HG03039 (cell line): Measurements from ENCODE around the gene CTAGE15.
A peak's percentile ranks its signal among the peaks of the same experiment; 100 is the strongest.
"Not testable (repeated sequence)": the region's sequence is repeated elsewhere in the genome, so short reads cannot be mapped to it uniquely, and the experiment has no call there.

Experiments used
- ATAC-seq: cut with Tn5 transposase; IDR thresholded peaks from one replicate; pipeline ENCODE4 v1.9.1; 2021; ENCODE audit warnings: mild to moderate bottlenecking, moderate library complexity; ENCODE audit not compliant: unreplicated experiment

CTAGE15 gene

GRCh38 chr7:143571501-143571900 is at the start of gene CTAGE15:
CTAGE15 (plus strand) TSS chr7:143571801; CDS start chr7:143571818, 17 bp downstream.
- ATAC-seq: not testable (repeated sequence)

- ATAC-seq: not testable (repeated sequence)
Observed at GRCh38 chr7:143522309-143522916, 49.2 kb upstream of the CTAGE15 start.

- ATAC-seq: not testable (repeated sequence)
Observed at GRCh38 chr7:143531169-143531926, 40.3 kb upstream of the CTAGE15 start.

- not testable (repeated sequence) for ATAC-seq
Observed at GRCh38 chr7:143531932-143532331, 39.7 kb upstream of the CTAGE15 start.

- not testable (repeated sequence) for ATAC-seq
Observed at GRCh38 chr7:143533213-143533839, 38.3 kb upstream of the CTAGE15 start.

- not testable (repeated sequence) for ATAC-seq
Observed at GRCh38 chr7:143536443-143536842, 35.2 kb upstream of the CTAGE15 start.

- not testable (repeated sequence) for ATAC-seq
Observed at GRCh38 chr7:143543288-143544038, 28.1 kb upstream of the CTAGE15 start.

GRCh38 chr7:143555968-143556367 is 15.6 kb upstream of the CTAGE15 start:
- ATAC-seq: not testable (repeated sequence)

- ATAC-seq: not testable (repeated sequence)
Observed at GRCh38 chr7:143563306-143563705, 8.3 kb upstream of the CTAGE15 start.

- not testable (repeated sequence) for ATAC-seq
Observed at GRCh38 chr7:143566001-143566400, 5.6 kb upstream of the CTAGE15 start.

- not testable (repeated sequence) for ATAC-seq
Observed at GRCh38 chr7:143588183-143588582, 16.6 kb downstream of the CTAGE15 start.

- not testable (repeated sequence) for ATAC-seq
Observed at GRCh38 chr7:143589897-143590296, 18.3 kb downstream of the CTAGE15 start.

- not testable (repeated sequence) for ATAC-seq
Observed at GRCh38 chr7:143598086-143598485, 26.5 kb downstream of the CTAGE15 start.

GRCh38 chr7:143603549-143603948 is 31.9 kb downstream of the CTAGE15 start:
- ATAC-seq: not testable (repeated sequence)

- not testable (repeated sequence) for ATAC-seq
Observed at GRCh38 chr7:143606088-143606487, 34.5 kb downstream of the CTAGE15 start.

- not testable (repeated sequence) for ATAC-seq
Observed at GRCh38 chr7:143615545-143615944, 43.9 kb downstream of the CTAGE15 start.

- not testable (repeated sequence) for ATAC-seq
Observed at GRCh38 chr7:143617204-143617603, 45.6 kb downstream of the CTAGE15 start.

- not testable (repeated sequence) for ATAC-seq
Observed at GRCh38 chr7:143620058-143620457, 48.5 kb downstream of the CTAGE15 start.

GRCh38 chr7:143620646-143621045 is 49.0 kb downstream of the CTAGE15 start, which contains the start of gene TCAF2:
TCAF2 (plus strand) TSS chr7:143620974.
- ATAC-seq: peak; percentile 89

- ATAC-seq: peak; percentile 30
Observed at GRCh38 chr7:143621175-143621574, 49.6 kb downstream of the CTAGE15 start.

- ATAC-seq: peak; percentile 21
Observed at GRCh38 chr7:143622130-143622529, 50.5 kb downstream of the CTAGE15 start.
